Mesothelial cell of epicardium (in vitro differentiated cells): Measurements from ENCODE around the gene MRPL20. TPM values are rescaled to one million over a fixed set of nuclear protein-coding genes. Genes with fewer than 3 reads are reported as not detected.

Experiments used
- DNase-seq, 2 experiments: peaks; one replicate each; pipeline ENCODE4 v3.0.0; 2021; ENCODE audit warnings: low spot score in 2 of 2; ENCODE audit not compliant: unreplicated experiment in 2 of 2
- H3K27ac Mint-ChIP-seq: 2 replicates; pipeline ENCODE4 v1.8.0; 2021; ENCODE audit warnings: mixed read lengths
- H3K27me3 Mint-ChIP-seq: 2 replicates; pipeline ENCODE4 v1.8.0; 2021; ENCODE audit warnings: low read depth, mixed read lengths
- H3K36me3 Mint-ChIP-seq: 2 replicates; pipeline ENCODE4 v1.8.0; 2021; ENCODE audit warnings: mixed read lengths
- H3K4me1 Mint-ChIP-seq: 2 replicates; pipeline ENCODE4 v1.8.0; 2021; ENCODE audit warnings: mixed read lengths
- H3K4me3 Mint-ChIP-seq: 2 replicates; pipeline ENCODE4 v1.8.0; 2021; ENCODE audit warnings: mild to moderate bottlenecking, moderate library complexity, mixed read lengths
- H3K9me3 Mint-ChIP-seq: 2 replicates; pipeline ENCODE4 v1.8.0; 2021; ENCODE audit warnings: mixed read lengths
- CTCF ChIP-seq: fragments of 200-600 bp; sonication (generic); IDR thresholded peaks from one replicate; pipeline ENCODE4 v1.5.0; 2021; ENCODE audit warnings: antibody characterized with exemption; ENCODE audit not compliant: unreplicated experiment
- total RNA-seq: library from RNA; stranded (reverse); gene quantifications from 3 replicates; pipeline ENCODE4 v1.2.1, GENCODE V29; 2021

MRPL20 gene
- total RNA-seq, 1 donor from 2014 or later = 94.7 TPM

GRCh38 chr1:1361233-1361981 is 45.7 kb downstream of the MRPL20 start:
- peaks cover 35% of the 10 kb centered on the region for H3K4me1 Mint-ChIP-seq
- peak overlapping the region; percentile 90 for H3K27ac Mint-ChIP-seq

GRCh38 chr1:1360506-1361169 is 46.5 kb downstream of the MRPL20 start:
- H3K36me3 Mint-ChIP-seq = no peaks in the 10 kb centered on the region
- peaks cover 35% of the 10 kb centered on the region for H3K4me1 Mint-ChIP-seq
- no peak for TF ChIP-seq CTCF
- H3K27ac Mint-ChIP-seq = peak overlapping the region; percentile 70
- no peaks in the 10 kb centered on the region for H3K9me3 Mint-ChIP-seq
- DNase-seq = no peak
- H3K4me3 Mint-ChIP-seq = no peak overlapping the region
- H3K27me3 Mint-ChIP-seq = no peaks in the 10 kb centered on the region

More at GRCh38 chr1:1361233-1361981, 45.7 kb downstream of the MRPL20 start:
- H3K9me3 Mint-ChIP-seq = no peaks in the 10 kb centered on the region
- no peaks in the 10 kb centered on the region for H3K27me3 Mint-ChIP-seq
- H3K4me3 Mint-ChIP-seq = no peak overlapping the region
- no peak for DNase-seq
- no peak for TF ChIP-seq CTCF
- no peaks in the 10 kb centered on the region for H3K36me3 Mint-ChIP-seq

- Mint-ChIP-seq H3K4me1 (peaks cover 35% of the 10 kb centered on the region), H3K36me3 (no peaks in the 10 kb centered on the region), H3K4me3 (peak overlapping the region; percentile 78), H3K27ac (peak overlapping the region; percentile 94), H3K27me3 (no peaks in the 10 kb centered on the region), H3K9me3 (no peaks in the 10 kb centered on the region)
- no peak for TF ChIP-seq CTCF
- DNase-seq = peak in 1 of 2 experiments; percentile 21
These were observed 47.2 kb downstream of the MRPL20 start for GRCh38 chr1:1359664-1360468.

- peak overlapping the region; percentile 78 for H3K4me3 Mint-ChIP-seq
- H3K9me3 Mint-ChIP-seq = no peaks in the 10 kb centered on the region
- peak overlapping the region; percentile 94 for H3K27ac Mint-ChIP-seq
- DNase-seq = peak in 1 of 2 experiments; percentile 21
- H3K36me3 Mint-ChIP-seq = no peaks in the 10 kb centered on the region
- peaks cover 35% of the 10 kb centered on the region for H3K4me1 Mint-ChIP-seq
- H3K27me3 Mint-ChIP-seq = peaks cover under 1% of the 10 kb centered on the region
- TF ChIP-seq CTCF = no peak
These were observed 47.8 kb downstream of the MRPL20 start for GRCh38 chr1:1359308-1359663.

GRCh38 chr1:1358433-1359271 is 48.4 kb downstream of the MRPL20 start, which contains the start of gene MXRA8:
Gene MXRA8, minus strand, starts transcription at chr1:1358555. Its CDS starts 51 bp downstream, at chr1:1358504.
- Mint-ChIP-seq H3K36me3 (no peaks in the 10 kb centered on the region), H3K27me3 (peaks cover 2% of the 10 kb centered on the region), H3K9me3 (no peaks in the 10 kb centered on the region), H3K4me3 (peak within 1 kb of the TSS; percentile 78), H3K27ac (peak within 1 kb of the TSS; percentile 94), H3K4me1 (peaks cover 38% of the 10 kb centered on the region)
- DNase-seq = peak in 1 of 2 experiments; percentile 54
- TF ChIP-seq CTCF = no peak
